GM23248 (cell line): Measurements from ENCODE around the gene HOXA11.

ENCODE experiments used
- EZH2 ChIP-seq: fragments of 200-600 bp; sonication (generic); IDR thresholded peaks from 2 replicates; pipeline ENCODE4 v1.6.1; 2018; ENCODE audit warnings: antibody characterized with exemption, mild to moderate bottlenecking; ENCODE audit not compliant: insufficient read depth, poor library complexity, severe bottlenecking
- EZH2phosphoT487 ChIP-seq: fragments of 200-600 bp; sonication (generic); IDR thresholded peaks from 2 replicates; pipeline ENCODE4 v1.6.1; 2018; ENCODE audit warnings: antibody characterized with exemption, moderate library complexity, mild to moderate bottlenecking, low read depth; ENCODE audit not compliant: insufficient read depth

DNA sequence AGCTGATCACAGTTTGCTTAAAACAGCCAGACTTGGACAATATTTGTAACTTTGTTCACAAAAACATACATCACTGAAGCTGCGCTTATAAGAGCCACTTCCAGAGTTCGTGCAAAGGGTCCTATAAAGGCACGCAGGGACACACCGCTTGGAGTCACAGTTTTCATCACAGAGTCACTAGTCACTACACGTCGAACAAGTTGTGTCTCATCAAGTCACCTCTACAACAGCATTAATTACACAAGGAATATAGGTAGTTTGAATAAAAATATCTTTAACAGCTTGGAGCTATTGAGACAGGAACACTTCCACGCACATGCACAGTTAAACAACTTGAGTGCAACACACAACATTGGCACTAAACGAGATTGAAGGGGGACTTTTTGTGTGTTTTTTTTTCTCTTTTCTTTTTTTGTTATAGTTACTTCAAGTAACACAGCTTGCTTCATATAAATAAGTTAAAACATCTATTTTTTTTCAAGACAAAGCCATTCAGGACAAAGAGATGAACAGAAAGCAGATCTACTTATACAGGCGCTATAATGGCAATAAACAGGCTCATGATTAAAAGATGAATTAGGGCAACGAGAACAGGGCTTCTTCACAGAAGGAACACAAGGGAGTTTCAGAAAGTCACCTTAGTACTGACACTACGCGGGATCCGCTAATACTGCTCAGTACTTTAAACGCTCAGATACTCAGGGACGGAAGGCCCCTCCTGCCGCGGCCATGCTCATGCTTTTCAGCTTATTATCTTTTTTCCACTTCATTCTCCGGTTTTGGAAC lies 43.7 kb downstream of the HOXA11 start:
- no peak for TF ChIP-seq EZH2
- TF ChIP-seq EZH2phosphoT487, result no peak
